HL-60 (cell line): Measurements from ENCODE around the gene RNF145.

Source experiments
- DNase-seq, 2 experiments: peaks; one replicate each; pipeline ENCODE4 v3.0.0-alpha.2; 2010 to 2020; ENCODE audit warnings: low read depth in 1 of 2, low spot score in 1 of 2
- H3K27ac ChIP-seq: fragments of 250-450 bp; sonication (Bioruptor Pico); replicated peaks from 2 replicates; pipeline ENCODE4 v1.5.1; 2020; ENCODE audit warnings: mild to moderate bottlenecking, moderate library complexity
- H3K27me3 ChIP-seq: fragments of 250-450 bp; sonication (Bioruptor Pico); 2 replicates; pipeline ENCODE4 v1.5.1; 2021; ENCODE audit warnings: mild to moderate bottlenecking, moderate library complexity; ENCODE audit not compliant: insufficient read depth, poor library complexity, severe bottlenecking
- H3K4me3 ChIP-seq: replicated peaks from 2 replicates; pipeline ENCODE4 v1.5.1; 2011; ENCODE audit warnings: mild to moderate bottlenecking, control low read depth, low read length; ENCODE audit not compliant: insufficient read depth
- CTCF ChIP-seq: IDR thresholded peaks from one replicate; pipeline ENCODE4 v1.5.1; 2011; ENCODE audit warnings: low read length, control low read depth, inconsistent platforms; ENCODE audit not compliant: insufficient read depth
- GABPA ChIP-seq: IDR thresholded peaks from 2 replicates; pipeline ENCODE4 v1.6.1; 2012; ENCODE audit warnings: low read depth
- POLR2AphosphoS5 ChIP-seq: IDR thresholded peaks from 2 replicates; pipeline ENCODE4 v1.6.1; 2012; ENCODE audit warnings: low read depth
- REST ChIP-seq: IDR thresholded peaks from 2 replicates; pipeline ENCODE4 v1.6.1; 2012; ENCODE audit warnings: low read depth; ENCODE audit not compliant: insufficient replicate concordance
- SPI1 ChIP-seq: IDR thresholded peaks from 2 replicates; pipeline ENCODE4 v1.6.1; 2012; ENCODE audit warnings: low read depth, mild to moderate bottlenecking, borderline replicate concordance

The RNF145 gene

GRCh38 chr5:159183247-159183646 is 26.1 kb downstream of the RNF145 start:
- no peaks in the 10 kb centered on the region for H3K27me3 ChIP-seq
- H3K4me3 ChIP-seq, result no peak overlapping the region
- TF ChIP-seq GABPA (no peak), SPI1 (no peak), POLR2AphosphoS5 (no peak), REST (no peak), CTCF (no peak)
- no peak for DNase-seq
- H3K27ac ChIP-seq, result no peak overlapping the region

- Histone ChIP-seq H3K27me3 (no peaks in the 10 kb centered on the region), H3K27ac (no peak overlapping the region), H3K4me3 (no peak overlapping the region)
- no peak for DNase-seq
- no peak for TF ChIP-seq SPI1
- no peak for TF ChIP-seq POLR2AphosphoS5
- no peak for TF ChIP-seq GABPA
- TF ChIP-seq REST, result no peak
Measured at GRCh38 chr5:159182691-159183090, 26.7 kb downstream of the RNF145 start.

GRCh38 chr5:159181651-159182050 is 27.7 kb downstream of the RNF145 start:
- no peak overlapping the region for H3K27ac ChIP-seq

More at GRCh38 chr5:159181651-159182050, 27.7 kb downstream of the RNF145 start:
- Histone ChIP-seq H3K4me3 (no peak overlapping the region), H3K27me3 (no peaks in the 10 kb centered on the region)
- no peak for DNase-seq
- TF ChIP-seq REST (no peak), POLR2AphosphoS5 (no peak), SPI1 (no peak), GABPA (no peak), CTCF (no peak)
